Caco-2 (cell line): ENCODE data around the gene FAM47B. TPM values are rescaled to one million over a fixed set of nuclear protein-coding genes. Genes with fewer than 3 reads are reported as not detected.

ENCODE experiments used
- BruUV-seq: library from RNA; stranded (reverse); fragments of 400-500 nt; replicated peaks from 2 replicates; lab custom pipeline; 2021; lab: Mats Ljungman, UMichigan
- CTCF ChIA-PET: fragments of 300-600 bp; sonication (Branson Sonifier 250); formaldehyde crosslinking; loops from one replicate; lab custom pipeline; 2022; ENCODE audit warnings: antibody characterized with exemption; lab: Charles Lee
- POLR2A ChIA-PET: fragments of 300-600 bp; sonication (Branson Sonifier 250); formaldehyde crosslinking; loops from one replicate; lab custom pipeline; 2022; ENCODE audit warnings: antibody characterized with exemption; lab: Charles Lee
- DNase-seq, 2 experiments: peaks; one replicate each; pipeline versions ENCODE4 v3.0.0 to v3.0.0-alpha.2; 2020 to 2022
- H3K27me3 ChIP-seq: replicated peaks from 2 replicates; pipeline ENCODE4 v1.6.0; 2011; ENCODE audit warnings: low read length; ENCODE audit not compliant: control insufficient read depth, insufficient read depth
- H3K36me3 ChIP-seq: 2 replicates; pipeline ENCODE4 v1.5.1; 2011; ENCODE audit warnings: low read length; ENCODE audit not compliant: control insufficient read depth, insufficient read depth
- H3K4me1 ChIP-seq: fragments of 250-450 bp; sonication (Bioruptor Pico); 2 replicates; pipeline ENCODE4 v1.5.1; 2020; ENCODE audit warnings: mild to moderate bottlenecking
- H3K4me3 ChIP-seq: 2 replicates; pipeline ENCODE4 v1.5.1; 2011; ENCODE audit warnings: low read depth, mild to moderate bottlenecking, control low read depth, low read length
- H3K9me3 ChIP-seq: fragments of 250-450 bp; sonication (Bioruptor Pico); 2 replicates; pipeline ENCODE4 v1.5.1; 2020; ENCODE audit warnings: mild to moderate bottlenecking, moderate library complexity
- H3K27ac Mint-ChIP-seq: one replicate; pipeline ENCODE4 v1.8.0; 2022; ENCODE audit warnings: mixed read lengths; ENCODE audit not compliant: unreplicated experiment
- H3K27me3 Mint-ChIP-seq: one replicate; pipeline ENCODE4 v1.8.0; 2022; ENCODE audit warnings: mixed read lengths; ENCODE audit not compliant: insufficient read depth, unreplicated experiment
- H3K36me3 Mint-ChIP-seq: one replicate; pipeline ENCODE4 v1.8.0; 2022; ENCODE audit warnings: mild to moderate bottlenecking, mixed read lengths; ENCODE audit not compliant: insufficient read depth, unreplicated experiment
- H3K4me1 Mint-ChIP-seq: one replicate; pipeline ENCODE4 v1.8.0; 2022; ENCODE audit warnings: low read depth, mixed read lengths; ENCODE audit not compliant: unreplicated experiment
- H3K4me3 Mint-ChIP-seq: one replicate; pipeline ENCODE4 v1.8.0; 2022; ENCODE audit warnings: mild to moderate bottlenecking, moderate library complexity, mixed read lengths; ENCODE audit not compliant: unreplicated experiment
- H3K9me3 Mint-ChIP-seq: one replicate; pipeline ENCODE4 v1.8.0; 2022; ENCODE audit warnings: mixed read lengths; ENCODE audit not compliant: unreplicated experiment
- CTCF ChIP-seq, 2 experiments: fragments of 200-600 bp in 1 of 2; IDR thresholded peaks; 1 replicate in 1 of 2; 2 replicates in 1 of 2; pipeline versions ENCODE4 v1.5.1 to v1.8.0; 2011 to 2022; ENCODE audit warnings: antibody characterized with exemption in 1 of 2, control low read depth in 1 of 2, inconsistent platforms in 1 of 2, low read depth in 1 of 2, low read length in 1 of 2, mild to moderate bottlenecking in 1 of 2, moderate library complexity in 1 of 2; ENCODE audit not compliant: insufficient read depth in 1 of 2, severe bottlenecking in 1 of 2, unreplicated experiment in 1 of 2
- intact Hi-C: fragments of 100-400 bp; cut with micrococcal nuclease; formaldehyde crosslinking; loops from one replicate; pipeline ENCODE4 v1.10.0; 2022; ENCODE audit not compliant: unreplicated experiment
- total RNA-seq: library from RNA; stranded (reverse); gene quantifications from 2 replicates; pipeline ENCODE4 v1.2.3, GENCODE V29; 2022

FAM47B gene
- total RNA-seq, 1 experiment from 2014 or later, result not detected

- no peaks in the 10 kb centered on the region for H3K9me3 ChIP-seq
- POLR2A ChIA-PET, result no interaction called here
- Mint-ChIP-seq H3K4me3 (peak overlapping the region; percentile 6), H3K9me3 (no peaks in the 10 kb centered on the region), H3K27me3 (no peaks in the 10 kb centered on the region), H3K27ac (no peak overlapping the region), H3K4me1 (peaks cover 6% of the 10 kb centered on the region), H3K36me3 (no peaks in the 10 kb centered on the region)
- CTCF ChIA-PET, result no interaction called here
- intact Hi-C loops, result loop anchor here (5.0 kb wide), 3 partner anchors 167 to 393 kb away; no protein-coding TSS in a partner anchor
- peak in 1 of 2 experiments; percentile 1 for DNase-seq
- no peaks in the 10 kb centered on the region for H3K36me3 ChIP-seq
- H3K4me1 ChIP-seq, result 0 out of 2 replicates have a peak, but pooled peaks cover 11% of the 10 kb centered on the region
- no peak overlapping the region for H3K4me3 ChIP-seq
- TF ChIP-seq CTCF (IDR thresholded peaks at IDR 0.05; ENCODE audit: insufficient read depth in 1 of 2, low read depth in 1 of 2, low read length in 1 of 2, severe bottlenecking in 1 of 2, unreplicated experiment in 1 of 2), result no peak
- BruUV-seq, result no TSS peak
- H3K27me3 ChIP-seq, result no peaks in the 10 kb centered on the region
Observed at GRCh38 chrX:34915463-34916225, 27.0 kb upstream of the FAM47B start.

GRCh38 chrX:34917146-34917545 is 25.4 kb upstream of the FAM47B start:
- no peak for TF ChIP-seq CTCF (IDR thresholded peaks at IDR 0.05; ENCODE audit: insufficient read depth in 1 of 2, low read depth in 1 of 2, low read length in 1 of 2, severe bottlenecking in 1 of 2, unreplicated experiment in 1 of 2)
- BruUV-seq, result no TSS peak
- Histone ChIP-seq H3K36me3 (no peaks in the 10 kb centered on the region), H3K4me1 (0 out of 2 replicates have a peak, but pooled peaks cover 11% of the 10 kb centered on the region), H3K27me3 (no peaks in the 10 kb centered on the region), H3K4me3 (no peak overlapping the region), H3K9me3 (no peaks in the 10 kb centered on the region)
- ChIA-PET POLR2A (no interaction called here), CTCF (no interaction called here)
- Mint-ChIP-seq H3K9me3 (no peaks in the 10 kb centered on the region), H3K27me3 (no peaks in the 10 kb centered on the region), H3K4me1 (peaks cover 6% of the 10 kb centered on the region), H3K4me3 (no peak overlapping the region), H3K27ac (no peak overlapping the region), H3K36me3 (no peaks in the 10 kb centered on the region)
- intact Hi-C loops, result loop anchor here (5.0 kb wide), 3 partner anchors 165 to 395 kb away; no protein-coding TSS in a partner anchor
- DNase-seq, result no peak

GRCh38 chrX:34918091-34918736 is 24.4 kb upstream of the FAM47B start:
- no peaks in the 10 kb centered on the region for H3K9me3 ChIP-seq
- Mint-ChIP-seq H3K9me3 (no peaks in the 10 kb centered on the region), H3K27me3 (no peaks in the 10 kb centered on the region), H3K36me3 (no peaks in the 10 kb centered on the region), H3K4me1 (peaks cover 6% of the 10 kb centered on the region), H3K4me3 (no peak overlapping the region), H3K27ac (no peak overlapping the region)
- no TSS peak for BruUV-seq
- POLR2A ChIA-PET, result no interaction called here
- no peak overlapping the region for H3K4me3 ChIP-seq
- no peak for TF ChIP-seq CTCF (IDR thresholded peaks at IDR 0.05; ENCODE audit: insufficient read depth in 1 of 2, low read depth in 1 of 2, low read length in 1 of 2, severe bottlenecking in 1 of 2, unreplicated experiment in 1 of 2)
- H3K36me3 ChIP-seq, result no peaks in the 10 kb centered on the region
- intact Hi-C loops, result loop anchor here (5.0 kb wide), 3 partner anchors 164 to 396 kb away; no protein-coding TSS in a partner anchor
- 0 out of 2 replicates have a peak, but pooled peaks cover 11% of the 10 kb centered on the region for H3K4me1 ChIP-seq
- H3K27me3 ChIP-seq, result no peaks in the 10 kb centered on the region
- no peak for DNase-seq
- CTCF ChIA-PET, result interaction anchor here (0.9 kb wide), 1 partner anchor 280 kb away, joined by 5 read pairs; no protein-coding TSS in a partner anchor
